Measurements from ENCODE around the gene FAM83C.

DNA sequence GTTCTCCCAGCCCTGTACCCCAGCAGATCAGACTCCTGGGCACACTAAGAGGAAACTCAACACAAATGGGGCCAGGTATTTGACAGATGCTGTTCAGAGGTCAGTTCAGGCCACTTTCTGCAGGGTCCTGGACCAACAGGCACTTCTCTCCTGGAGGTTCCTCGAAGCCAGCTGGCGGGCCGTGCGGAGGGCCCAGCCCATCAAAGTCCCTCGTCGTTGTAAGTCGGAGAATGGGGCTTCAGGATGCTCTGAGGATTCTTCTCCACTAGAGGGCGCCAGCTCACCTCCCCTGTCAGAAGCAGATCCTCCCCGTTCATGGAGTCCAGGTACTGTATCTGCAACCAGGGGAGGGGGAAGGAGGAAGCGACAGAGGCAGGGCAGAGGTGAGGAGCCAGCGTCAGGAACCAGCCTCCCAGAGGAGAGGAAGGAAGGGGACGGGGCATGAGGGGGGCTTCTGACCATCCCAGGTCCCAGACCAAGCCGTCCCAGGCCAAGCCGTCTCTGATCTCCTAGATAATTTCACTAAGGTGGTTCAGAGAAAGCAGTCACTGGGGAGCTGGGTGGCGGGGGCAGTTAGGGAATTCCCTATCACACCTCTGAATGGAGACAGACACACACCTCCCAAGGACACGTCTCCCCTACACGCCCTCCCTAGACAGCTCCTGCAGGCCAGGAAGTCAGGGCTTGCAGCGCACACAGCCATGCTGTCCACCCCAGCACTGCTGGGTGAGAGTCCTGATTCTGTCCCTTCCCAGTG lies 11.7 kb upstream of the FAM83C start:
- no peak for TF ChIP-seq EZH2 (IDR thresholded peaks at IDR 0.05; ENCODE audit: low read length, missing control alignments)
- TF ChIP-seq, protein P1, sequence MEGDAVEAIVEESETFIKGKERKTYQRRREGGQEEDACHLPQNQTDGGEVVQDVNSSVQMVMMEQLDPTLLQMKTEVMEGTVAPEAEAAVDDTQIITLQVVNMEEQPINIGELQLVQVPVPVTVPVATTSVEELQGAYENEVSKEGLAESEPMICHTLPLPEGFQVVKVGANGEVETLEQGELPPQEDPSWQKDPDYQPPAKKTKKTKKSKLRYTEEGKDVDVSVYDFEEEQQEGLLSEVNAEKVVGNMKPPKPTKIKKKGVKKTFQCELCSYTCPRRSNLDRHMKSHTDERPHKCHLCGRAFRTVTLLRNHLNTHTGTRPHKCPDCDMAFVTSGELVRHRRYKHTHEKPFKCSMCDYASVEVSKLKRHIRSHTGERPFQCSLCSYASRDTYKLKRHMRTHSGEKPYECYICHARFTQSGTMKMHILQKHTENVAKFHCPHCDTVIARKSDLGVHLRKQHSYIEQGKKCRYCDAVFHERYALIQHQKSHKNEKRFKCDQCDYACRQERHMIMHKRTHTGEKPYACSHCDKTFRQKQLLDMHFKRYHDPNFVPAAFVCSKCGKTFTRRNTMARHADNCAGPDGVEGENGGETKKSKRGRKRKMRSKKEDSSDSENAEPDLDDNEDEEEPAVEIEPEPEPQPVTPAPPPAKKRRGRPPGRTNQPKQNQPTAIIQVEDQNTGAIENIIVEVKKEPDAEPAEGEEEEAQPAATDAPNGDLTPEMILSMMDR (conservative IDR thresholded peaks at IDR 0.05 in 1 of 2, IDR thresholded peaks at IDR 0.05 in 1 of 2; ENCODE audit: low read depth in 1 of 2, low read length in 2 of 2), result peak; percentile 90 to 91

Measured in fibroblast of lung (primary cell).